A172 (cell line): ENCODE results near the gene RAB23. TPM values are rescaled to one million over a fixed set of nuclear protein-coding genes. Genes with fewer than 3 reads are reported as not detected.
"Not testable (repeated sequence)": the region's sequence is repeated elsewhere in the genome, so short reads cannot be mapped to it uniquely, and the experiment has no call there.

Source experiments
- DNase-seq: peaks from one replicate; pipeline ENCODE4 v3.0.0-alpha.2; 2015; ENCODE audit warnings: low spot score
- total RNA-seq: library from RNA; depleted of rRNA; stranded (reverse); fragments of >200 nt; shearing (Covaris generic); gene quantifications from 2 replicates; pipeline ENCODE4 v1.2.3, GENCODE V29; 2014

The RAB23 gene
- total RNA-seq, 1 experiment from 2014 or later, result 28.7 TPM

GRCh38 chr6:57243526-57243925 lies 21.4 kb upstream of the RAB23 start:
- not testable (repeated sequence) for DNase-seq

GRCh38 chr6:57242505-57242904 lies 20.4 kb upstream of the RAB23 start:
- DNase-seq, result peak; percentile 82

- DNase-seq, result no peak
Measured at GRCh38 chr6:57226221-57226620, 4.1 kb upstream of the RAB23 start.

GRCh38 chr6:57224769-57225515 lies 2.8 kb upstream of the RAB23 start:
- DNase-seq, result peak; percentile 27

- no peak for DNase-seq
Measured at GRCh38 chr6:57222743-57223077, 603 bp upstream of the RAB23 start.

GRCh38 chr6:57221191-57221935 lies 744 bp downstream of the RAB23 start:
- peak; percentile 25 for DNase-seq

GRCh38 chr6:57220083-57220703 lies 1.9 kb downstream of the RAB23 start:
- no peak for DNase-seq

- no peak for DNase-seq
Measured at GRCh38 chr6:57217270-57217669, 4.8 kb downstream of the RAB23 start.

GRCh38 chr6:57216235-57217101 lies 5.6 kb downstream of the RAB23 start:
- DNase-seq, result peak; percentile 33

GRCh38 chr6:57215260-57215659 lies 6.8 kb downstream of the RAB23 start:
- DNase-seq, result no peak

- DNase-seq, result no peak
Measured at GRCh38 chr6:57210060-57210459, 12.0 kb downstream of the RAB23 start.

GRCh38 chr6:57209030-57209429 lies 13.1 kb downstream of the RAB23 start:
- DNase-seq, result no peak

GRCh38 chr6:57207872-57208271 lies 14.2 kb downstream of the RAB23 start:
- DNase-seq, result no peak

- DNase-seq, result peak; percentile 34
Measured at GRCh38 chr6:57207141-57207540, 15.0 kb downstream of the RAB23 start.

GRCh38 chr6:57205550-57206328 lies 16.4 kb downstream of the RAB23 start:
- DNase-seq, result no peak

GRCh38 chr6:57201718-57202117 lies 20.4 kb downstream of the RAB23 start:
- DNase-seq, result no peak

GRCh38 chr6:57198926-57199636 lies 23.0 kb downstream of the RAB23 start:
- no peak for DNase-seq

- no peak for DNase-seq
Measured at GRCh38 chr6:57195457-57195856, 26.6 kb downstream of the RAB23 start.

GRCh38 chr6:57193177-57193576 lies 28.9 kb downstream of the RAB23 start:
- no peak for DNase-seq

- DNase-seq, result peak; percentile 26
Measured at GRCh38 chr6:57190140-57190539, 32.0 kb downstream of the RAB23 start.
